Measurements from ENCODE around the gene ZPR1. TPM values are rescaled to one million over a fixed set of nuclear protein-coding genes. Genes with fewer than 3 reads are reported as not detected.

The ZPR1 gene
- total RNA-seq, 4 donors from 2014 or later, result 21.7 to 33.8 (median 26.1) TPM

DNA sequence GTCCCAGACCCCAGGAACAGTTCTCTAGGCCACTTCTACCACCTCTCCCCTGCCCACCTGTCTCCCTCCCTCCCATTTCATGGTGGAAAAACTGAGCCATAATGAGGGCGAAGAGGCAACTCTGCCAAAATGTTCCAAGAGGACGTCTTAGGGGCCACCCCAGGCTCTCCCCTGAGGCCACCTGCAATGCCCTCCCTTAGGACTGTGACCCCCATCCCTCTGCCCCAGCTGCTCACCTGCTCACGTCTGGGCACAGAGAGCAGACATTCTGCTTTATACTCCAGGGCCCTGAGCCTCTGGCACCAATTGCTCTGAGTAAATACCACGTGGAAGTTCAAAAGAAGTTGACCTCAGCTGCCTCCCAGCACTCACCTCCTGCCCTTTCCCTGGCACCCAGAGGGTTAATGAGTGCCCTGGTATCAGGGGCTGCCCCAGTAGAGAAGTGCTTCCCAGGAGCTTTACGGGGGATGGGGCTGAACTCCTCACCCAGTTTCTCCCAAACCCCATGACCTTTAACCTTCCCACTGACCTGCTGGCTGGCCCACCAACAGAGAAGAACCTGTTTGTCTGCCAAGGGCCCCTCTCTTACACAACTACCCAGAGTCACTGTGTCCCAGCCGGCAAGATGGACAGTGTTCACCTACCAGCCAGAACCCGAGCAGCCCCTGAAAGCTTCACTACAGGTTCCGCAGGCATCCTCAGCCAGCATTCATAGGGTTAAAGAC is 4.5 kb upstream of the ZPR1 start:
- 75 to 79% methylated on average over 8 of the region's 8 CpGs for WGBS, 2 donors
- H3K4me3 ChIP-seq (ENCODE audit: low read depth, poor library complexity, severe bottlenecking), result no peak overlapping the region
- intact Hi-C loops (cut with DNase I; ENCODE audit: low total_unique reads), result loop anchor here (5.0 kb wide), 1 partner anchor 315 kb away; no protein-coding TSS in a partner anchor
- peak in 1 of 2 donors; percentile 64 for DNase-seq (ENCODE audit: low spot score in 2 of 2)
- TF ChIP-seq, protein P1, sequence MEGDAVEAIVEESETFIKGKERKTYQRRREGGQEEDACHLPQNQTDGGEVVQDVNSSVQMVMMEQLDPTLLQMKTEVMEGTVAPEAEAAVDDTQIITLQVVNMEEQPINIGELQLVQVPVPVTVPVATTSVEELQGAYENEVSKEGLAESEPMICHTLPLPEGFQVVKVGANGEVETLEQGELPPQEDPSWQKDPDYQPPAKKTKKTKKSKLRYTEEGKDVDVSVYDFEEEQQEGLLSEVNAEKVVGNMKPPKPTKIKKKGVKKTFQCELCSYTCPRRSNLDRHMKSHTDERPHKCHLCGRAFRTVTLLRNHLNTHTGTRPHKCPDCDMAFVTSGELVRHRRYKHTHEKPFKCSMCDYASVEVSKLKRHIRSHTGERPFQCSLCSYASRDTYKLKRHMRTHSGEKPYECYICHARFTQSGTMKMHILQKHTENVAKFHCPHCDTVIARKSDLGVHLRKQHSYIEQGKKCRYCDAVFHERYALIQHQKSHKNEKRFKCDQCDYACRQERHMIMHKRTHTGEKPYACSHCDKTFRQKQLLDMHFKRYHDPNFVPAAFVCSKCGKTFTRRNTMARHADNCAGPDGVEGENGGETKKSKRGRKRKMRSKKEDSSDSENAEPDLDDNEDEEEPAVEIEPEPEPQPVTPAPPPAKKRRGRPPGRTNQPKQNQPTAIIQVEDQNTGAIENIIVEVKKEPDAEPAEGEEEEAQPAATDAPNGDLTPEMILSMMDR (IDR thresholded peaks at IDR 0.05), result no peak
- TF ChIP-seq POLR2A (IDR thresholded peaks at IDR 0.05), result no peak

DNA sequence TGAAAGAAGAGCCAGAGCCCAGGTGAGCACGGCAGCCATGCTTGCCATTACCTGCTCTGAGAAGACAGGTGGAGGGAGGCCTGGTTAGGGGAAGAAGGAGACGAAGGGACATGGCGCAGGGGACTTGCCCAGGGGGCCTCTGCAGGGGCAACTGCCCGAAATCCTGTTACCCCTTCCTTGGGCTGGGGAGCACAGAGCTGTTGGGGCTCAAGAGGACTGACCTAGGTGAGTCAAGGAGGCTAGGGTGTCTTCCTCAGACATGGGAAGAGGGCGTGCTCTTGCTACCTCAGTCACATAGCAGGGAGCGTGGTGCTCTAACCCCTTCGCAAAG is 4.0 kb upstream of the ZPR1 start, which contains the start of gene APOA5:
APOA5 (minus strand) TSS at position 67 of the 331 bp plus-strand sequence; CDS start at position 48, 19 bp downstream.
- 84 to 88% methylated on average over 7 of the region's 7 CpGs for WGBS, 2 donors
- H3K4me3 ChIP-seq (ENCODE audit: low read depth, poor library complexity, severe bottlenecking), result no peak within 1 kb of the TSS
- DNase-seq (ENCODE audit: low spot score in 2 of 2), result no peak
- intact Hi-C loops (cut with DNase I; ENCODE audit: low total_unique reads), result loop anchor here (5.0 kb wide), 1 partner anchor 316 kb away; no protein-coding TSS in a partner anchor
- TF ChIP-seq, protein P1 (IDR thresholded peaks at IDR 0.05), result no peak
- TF ChIP-seq POLR2A (IDR thresholded peaks at IDR 0.05), result no peak

DNA sequence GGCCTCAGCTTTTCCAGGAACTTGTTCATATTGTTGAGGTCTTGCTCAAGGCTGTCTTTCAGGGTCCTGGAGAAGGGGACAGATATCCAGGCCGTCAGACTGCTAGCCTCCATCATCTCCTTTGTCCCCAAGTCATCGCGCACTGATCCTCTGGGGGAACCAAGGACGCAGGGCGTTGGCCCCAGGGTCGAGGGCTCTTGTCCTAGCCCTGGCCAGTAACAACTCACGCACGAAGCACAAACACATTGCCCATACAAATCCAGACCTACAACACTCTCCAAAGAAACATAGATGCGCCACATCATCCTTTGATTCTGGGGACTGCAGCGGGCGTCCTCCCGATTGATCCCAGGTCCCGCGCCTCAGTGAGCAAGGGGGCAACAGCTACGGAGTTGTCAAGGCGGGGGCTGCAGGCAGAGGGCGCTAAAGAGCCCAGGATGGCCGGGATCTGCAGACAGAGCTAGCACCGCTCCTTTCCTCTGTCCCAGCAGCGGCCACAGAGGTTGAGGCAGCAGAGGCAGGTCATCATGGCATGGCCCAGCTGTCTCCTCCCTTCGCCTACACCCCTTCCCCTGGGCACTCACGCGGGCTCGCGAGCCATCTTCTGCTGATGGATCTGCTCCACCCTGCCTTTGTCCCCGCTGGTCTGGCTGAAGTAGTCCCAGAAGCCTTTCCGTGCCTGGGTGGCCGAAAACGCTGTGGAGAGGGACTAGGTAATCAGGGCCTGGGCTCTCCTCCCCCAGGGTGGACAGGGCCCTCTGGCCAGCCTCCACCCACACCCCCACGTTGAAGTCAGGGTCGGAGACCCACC is 3.4 kb upstream of the ZPR1 start:
- intact Hi-C loops (cut with DNase I; ENCODE audit: low total_unique reads), result loop anchor here (5.0 kb wide), 1 partner anchor 316 kb away; no protein-coding TSS in a partner anchor
- WGBS, 2 donors, result 29 to 32% methylated on average over 28 to 31 of the region's 31 CpGs
- H3K4me3 ChIP-seq (ENCODE audit: low read depth, poor library complexity, severe bottlenecking), result no peak overlapping the region

DNA sequence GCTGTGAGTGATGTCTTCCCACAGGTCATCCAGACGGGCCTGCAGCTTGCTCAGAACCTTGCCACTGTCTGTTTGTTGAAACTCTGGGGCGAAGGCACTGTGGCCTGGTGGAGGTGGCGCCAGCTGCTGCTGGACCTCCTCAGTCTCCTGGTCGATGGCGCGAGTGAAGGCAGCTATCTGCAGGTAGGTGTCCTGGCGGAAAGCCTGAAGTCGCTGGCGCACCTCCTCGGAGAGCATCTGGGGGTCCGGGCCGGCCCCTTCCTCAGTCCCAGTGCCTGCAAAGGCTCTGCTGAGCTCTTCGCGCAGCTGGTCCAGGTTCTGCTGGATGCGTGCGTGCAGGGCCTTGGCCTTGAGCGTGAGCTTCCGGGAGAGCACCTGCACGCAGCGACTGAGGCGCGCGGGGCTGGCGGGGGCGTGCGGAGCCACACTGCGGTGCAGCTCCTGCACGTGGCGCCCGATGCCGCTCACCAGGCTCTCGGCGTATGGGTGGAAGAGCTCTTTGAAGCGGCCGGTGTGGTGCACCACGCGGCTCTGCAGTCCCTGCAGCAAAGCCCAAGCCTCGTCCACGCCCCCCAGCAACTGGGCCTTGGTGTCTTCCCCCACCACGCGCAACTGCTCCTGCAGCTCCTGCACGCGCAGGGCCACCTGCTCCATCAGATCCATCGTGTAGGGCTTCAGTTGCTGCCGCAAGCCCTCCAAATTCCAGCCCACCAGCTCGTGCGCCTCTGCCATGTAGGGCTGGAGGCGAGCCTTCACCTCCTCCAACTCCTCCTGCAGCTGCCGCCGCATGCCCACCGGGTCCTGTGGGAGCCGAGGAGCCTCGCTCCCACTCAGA is 2.6 kb upstream of the ZPR1 start:
- H3K4me3 ChIP-seq (ENCODE audit: low read depth, poor library complexity, severe bottlenecking), result no peak overlapping the region
- no peak for TF ChIP-seq POLR2A (IDR thresholded peaks at IDR 0.05)
- TF ChIP-seq, protein P1 (IDR thresholded peaks at IDR 0.05), result no peak
- no peak for DNase-seq (ENCODE audit: low spot score in 2 of 2)
- WGBS, 2 donors, result 86 to 88% methylated on average over 26 to 38 of the region's 53 CpGs
- intact Hi-C loops (cut with DNase I; ENCODE audit: low total_unique reads), result loop anchor here (5.0 kb wide), 1 partner anchor 317 kb away; no protein-coding TSS in a partner anchor

More for the DNA sequence above, 3.4 kb upstream of the ZPR1 start:
- TF ChIP-seq POLR2A (IDR thresholded peaks at IDR 0.05), result no peak
- TF ChIP-seq, protein P1 (IDR thresholded peaks at IDR 0.05), result peak in 1 of 3 donors; percentile 78
- peak; percentile 57 to 96 for DNase-seq (ENCODE audit: low spot score in 2 of 2)

DNA sequence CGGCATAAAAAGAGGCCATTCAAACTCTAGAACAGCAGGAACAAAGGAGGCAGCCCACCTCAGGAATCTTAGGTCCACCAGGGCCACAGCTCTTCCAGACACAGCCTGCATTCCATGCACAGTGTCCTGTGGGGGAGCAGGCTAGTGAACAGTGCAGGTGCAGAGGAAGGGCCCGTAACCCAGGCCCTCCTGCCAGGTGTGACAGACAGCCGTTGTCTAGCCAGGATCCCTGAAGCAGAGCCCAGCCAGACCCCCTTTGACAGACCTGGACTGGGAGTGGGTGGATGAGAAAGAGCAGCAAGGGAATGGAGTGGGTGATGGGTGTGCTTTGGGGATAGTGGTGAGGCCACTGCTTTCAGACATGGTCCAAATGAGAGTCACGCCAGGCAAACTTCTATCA is 1.2 kb upstream of the ZPR1 start:
- TF ChIP-seq, protein P1 (IDR thresholded peaks at IDR 0.05), result no peak
- TF ChIP-seq POLR2A (IDR thresholded peaks at IDR 0.05), result no peak
- intact Hi-C loops (cut with DNase I; ENCODE audit: low total_unique reads), result no loop called here
- H3K4me3 ChIP-seq (ENCODE audit: low read depth, poor library complexity, severe bottlenecking), result no peak overlapping the region
- 92 to 97% methylated on average over 4 of the region's 4 CpGs for WGBS, 2 donors
- no peak for DNase-seq (ENCODE audit: low spot score in 2 of 2)
